ENCODE results near the gene FKBP4. TPM values are rescaled to one million over a fixed set of nuclear protein-coding genes. Genes with fewer than 3 reads are reported as not detected.

The FKBP4 gene
- total and polyA plus RNA-seq, 2 of the 8 experiments (the other 6 are each of a cell fraction or from before 2014, with no cell fraction given): 72.6 to 243 TPM

GRCh38 chr12:2745655-2746054 lies 49.1 kb upstream of the FKBP4 start (continued):
- no peak for TF ChIP-seq CHD7 (IDR thresholded peaks at IDR 0.05; ENCODE audit: insufficient replicate concordance, low read length)
